Heart left ventricle (tissue), 16 donors: ENCODE results near the gene IFT74. TPM values are rescaled to one million over a fixed set of nuclear protein-coding genes. Genes with fewer than 3 reads are reported as not detected.

ENCODE experiments used
- ATAC-seq, 4 donors: fragments of 200-7000 bp; cut with Tn5 transposase; one replicate each; pipeline ENCODE4 v1.9.1; 2020 to 2022; ENCODE audit warnings: moderate library complexity in 4 of 4, mild to moderate bottlenecking in 3 of 4, moderate number of reproducible peaks in 1 of 4
- DNase-seq, 5 donors: peaks; one replicate each; pipeline ENCODE4 v3.0.0-alpha.2; 2020
- H3K27ac ChIP-seq, 12 donors: fragments of 200-600 bp; sonication (generic) in 4 of 12; one replicate each; pipeline versions ENCODE4 v1.5.0 to v1.8.0; 2016 to 2022; ENCODE audit warnings: mild to moderate bottlenecking in 2 of 12
- H3K27me3 ChIP-seq, 9 donors: fragments of 200-600 bp; sonication (generic) in 2 of 9; one replicate each; pipeline versions ENCODE4 v1.5.1 to v1.8.0; 2016 to 2022; ENCODE audit warnings: mild to moderate bottlenecking in 3 of 9
- H3K36me3 ChIP-seq, 9 donors: fragments of 200-600 bp; sonication (generic) in 2 of 9; one replicate each; pipeline versions ENCODE4 v1.5.0 to v1.8.0; 2018 to 2022; ENCODE audit warnings: mild to moderate bottlenecking in 2 of 9
- H3K4me1 ChIP-seq, 12 donors: fragments of 200-600 bp; sonication (generic) in 4 of 12; one replicate each; pipeline versions ENCODE4 v1.5.0 to v1.8.0; 2016 to 2022; ENCODE audit warnings: mild to moderate bottlenecking in 3 of 12
- H3K4me3 ChIP-seq, 12 donors: fragments of 200-600 bp; sonication (generic) in 4 of 12; one replicate each; pipeline versions ENCODE4 v1.5.0 to v1.8.0; 2017 to 2022; ENCODE audit warnings: mild to moderate bottlenecking in 9 of 12, moderate library complexity in 4 of 12
- H3K9me3 ChIP-seq, 12 donors: fragments of 200-600 bp; sonication (generic) in 4 of 12; one replicate each; pipeline versions ENCODE4 v1.5.0 to v1.8.0; 2016 to 2022; ENCODE audit warnings: mild to moderate bottlenecking in 1 of 12
- CTCF ChIP-seq, 12 donors: fragments of 200-600 bp; sonication (generic) in 4 of 12; IDR thresholded peaks; one replicate each; pipeline versions ENCODE4 v1.5.0 to v1.8.0; 2018 to 2022; ENCODE audit warnings: antibody characterized with exemption in 12 of 12, mild to moderate bottlenecking in 5 of 12
- POLR2A ChIP-seq, 2 donors: fragments of 450-650 bp; IDR thresholded peaks; one replicate each; pipeline ENCODE4 v1.6.1; 2017; ENCODE audit warnings: antibody characterized with exemption in 2 of 2, mild to moderate bottlenecking in 2 of 2, moderate library complexity in 2 of 2
- WGBS, 4 donors: extraction: QIAGEN DNeasy Blood & Tissue Kit in 2 of 4; methylation state at CpG; one replicate each; pipeline versions ENCODE4 v1.1.5 to v1.1.7; 2013 to 2018; 5-methylcytosine and 5-hydroxymethylcytosine counted together
- intact Hi-C, 10 donors: fragments of 100-400 bp; cut with DNase I; formaldehyde crosslinking; loops; one replicate each; pipeline versions ENCODE4 v1.11.1 to v1.14.2; 2022
- polyA plus RNA-seq, 2 donors: library from polyadenylated mRNA; stranded (reverse); fragments of 200-250 nt; gene quantifications; one replicate each; pipeline ENCODE4 v1.2.3, GENCODE V29; 2013
- total RNA-seq, 9 donors: library from RNA; depleted of rRNA in 2 of 9; stranded (reverse); fragments of >200 nt in 2 of 9; fragmentation: NEBNext Ultra II Directional in 3 of 9; extraction: Animal tissue kit (Norgen Biotek cat#: 25700) in 3 of 9; gene quantifications; one replicate each; pipeline versions ENCODE4 v1.1.0 to v1.2.4, GENCODE V29; 2016 to 2023
- donor health status: ischemic (EF 13 %, LVEDD 7.1; RV severe dilation, severe dysfunction).
- donor health status: healthy with polysubstance abuse.
- donor health status: DM: no; HTN: yes; CAD: no.
- donor health status: DM: no; HTN: no; CAD: no.
- donor health status: ischemic (EF 25% LVEDD 6.9; RV normal size, moderate dysfunction).
- donor health status: ischemic (EF 25% LVEDD 5.7; RV mildly dilated, moderate dysfunction).
- donor health status: healthy.
- donor health status: DM: yes; HTN: yes; CAD: no.
- donor health status: ischemic (EF 35%, LVEDD 5.7; RV mildly dilated, moderate dysfunction).
- donor health status: nonischemic (EF 11% LVEDD 7.7; RV severe dilation, severe dysfunction).
- donor health status: DM: yes; HTN: yes; CAD: no.
- donor health status: PGD.
- donor health status: ischemic (EF 29% LVEDD 5.4; RV normal size, mild dysfunction).
- donor health status: nonischemic (EF 23%, LVEDD 6.1; RV moderate dilation, normal function).

Gene IFT74
- total and polyA plus RNA-seq, 11 donors: 5.3 to 12.7 (median 9.6) TPM

DNA sequence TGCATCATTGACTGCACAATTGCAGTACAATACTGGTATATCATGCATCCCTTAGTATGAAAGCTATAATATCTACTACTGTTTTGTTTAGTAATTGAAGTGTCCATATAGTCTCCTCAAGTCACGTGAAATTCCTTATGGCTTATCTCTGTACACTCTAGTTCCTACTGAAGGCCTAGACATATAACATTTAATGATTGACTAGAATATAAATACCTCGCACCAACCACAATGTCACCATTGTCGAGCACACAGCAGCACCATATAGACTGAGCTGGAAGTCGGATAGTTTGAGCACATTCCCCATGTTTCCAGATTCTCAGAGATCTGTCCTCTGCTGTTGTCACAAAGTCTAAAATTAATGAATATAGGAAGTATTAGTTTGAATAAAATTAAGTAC is 30.6 kb upstream of the IFT74 start:
- H3K36me3 ChIP-seq: peaks cover 0 to 90% (median 81%) of the 10 kb centered on the region in 9 donors
- no peak overlapping the region for H3K27ac ChIP-seq
- H3K4me3 ChIP-seq: no peak overlapping the region
- ATAC-seq (no peak), DNase-seq (no peak)
- no peaks in the 10 kb centered on the region for H3K4me1 ChIP-seq
- WGBS, 4 donors: 95 to 98% (median 97%) methylated on average over 4 of the region's 4 CpGs
- intact Hi-C loops: no loop called here
- TF ChIP-seq POLR2A (IDR thresholded peaks at IDR 0.05) (no peak), CTCF (IDR thresholded peaks at IDR 0.05) (no peak)
- no peaks in the 10 kb centered on the region for H3K27me3 ChIP-seq
- no peaks in the 10 kb centered on the region for H3K9me3 ChIP-seq

GRCh38 chr9:26928902-26929495 is 27.2 kb upstream of the IFT74 start:
- H3K9me3 ChIP-seq: no peaks in the 10 kb centered on the region
- TF ChIP-seq POLR2A (IDR thresholded peaks at IDR 0.05): no peak
- no peak for TF ChIP-seq CTCF (IDR thresholded peaks at IDR 0.05)
- no peak overlapping the region for H3K27ac ChIP-seq
- no peaks in the 10 kb centered on the region for H3K4me1 ChIP-seq
- no peak overlapping the region for H3K4me3 ChIP-seq
- no peaks in the 10 kb centered on the region for H3K27me3 ChIP-seq
- intact Hi-C loops: no loop called here
- ATAC-seq: no peak
- WGBS, 4 donors: 96 to 97% (median 97%) methylated on average over 8 of the region's 8 CpGs
- DNase-seq: no peak
- peaks cover 0 to 87% (median 61%) of the 10 kb centered on the region in 9 donors for H3K36me3 ChIP-seq

- no peak for TF ChIP-seq CTCF (IDR thresholded peaks at IDR 0.05)
- no peak for TF ChIP-seq POLR2A (IDR thresholded peaks at IDR 0.05)
- Histone ChIP-seq H3K4me1 (peaks cover 0 to 21% (median 4%) of the 10 kb centered on the region in 12 donors), H3K4me3 (no peak overlapping the region), H3K36me3 (peaks cover 0 to 30% (median 14%) of the 10 kb centered on the region in 9 donors), H3K9me3 (peaks cover 0 to 20% (median 10%) of the 10 kb centered on the region in 12 donors), H3K27ac (no peak overlapping the region), H3K27me3 (no peaks in the 10 kb centered on the region)
- DNase-seq (no peak), ATAC-seq (no peak)
- intact Hi-C loops: no loop called here
Measured at GRCh38 chr9:26935847-26936246, 20.4 kb upstream of the IFT74 start.

DNA sequence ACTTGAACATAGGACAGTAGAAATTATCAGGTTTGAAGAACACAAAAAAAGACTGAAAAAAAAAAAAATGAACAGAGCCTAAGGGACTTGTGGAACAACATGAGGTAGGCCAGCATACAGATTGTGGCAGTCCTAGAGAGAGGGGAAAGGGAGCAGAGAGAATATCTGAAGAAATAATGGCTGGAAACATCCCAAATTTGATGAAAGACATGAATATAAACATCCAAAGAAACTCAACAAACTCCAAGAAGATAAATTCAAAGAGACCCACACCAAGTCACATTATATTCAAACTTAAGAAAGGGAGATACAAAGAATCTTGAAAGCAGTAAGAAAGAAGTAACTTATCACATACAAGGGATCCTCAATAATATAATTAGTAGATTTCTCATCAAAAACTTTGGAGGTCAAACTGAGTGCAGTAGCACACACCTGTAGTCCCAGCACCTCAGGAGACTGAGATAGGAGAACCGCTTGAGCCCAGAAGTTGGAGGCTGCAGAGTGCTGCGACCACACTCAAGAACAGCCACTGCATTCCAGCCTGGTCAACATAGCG is 18.3 kb upstream of the IFT74 start:
- Histone ChIP-seq H3K4me1 (peaks cover 0 to 25% (median 6%) of the 10 kb centered on the region in 12 donors), H3K9me3 (peaks cover 0 to 20% (median 10%) of the 10 kb centered on the region in 12 donors), H3K27ac (no peak overlapping the region), H3K4me3 (no peak overlapping the region), H3K27me3 (no peaks in the 10 kb centered on the region), H3K36me3 (peaks cover 0 to 14% (median 9%) of the 10 kb centered on the region in 9 donors)
- DNase-seq (no peak), ATAC-seq (no peak)
- 95 to 99% (median 97%) methylated on average over 3 of the region's 3 CpGs for WGBS, 4 donors
- intact Hi-C loops: no loop called here
- TF ChIP-seq POLR2A (IDR thresholded peaks at IDR 0.05) (no peak), CTCF (IDR thresholded peaks at IDR 0.05) (no peak)
